GM21423 (cell line): ENCODE results near the gene WWC2.
A peak's percentile ranks its signal among the peaks of the same experiment; 100 is the strongest.
"Not testable (repeated sequence)": the region's sequence is repeated elsewhere in the genome, so short reads cannot be mapped to it uniquely, and the experiment has no call there.

ENCODE experiments used
- ATAC-seq: cut with Tn5 transposase; IDR thresholded peaks from one replicate; pipeline ENCODE4 v1.9.1; 2021; ENCODE audit warnings: mild to moderate bottlenecking, moderate library complexity; ENCODE audit not compliant: unreplicated experiment

Gene WWC2

DNA sequence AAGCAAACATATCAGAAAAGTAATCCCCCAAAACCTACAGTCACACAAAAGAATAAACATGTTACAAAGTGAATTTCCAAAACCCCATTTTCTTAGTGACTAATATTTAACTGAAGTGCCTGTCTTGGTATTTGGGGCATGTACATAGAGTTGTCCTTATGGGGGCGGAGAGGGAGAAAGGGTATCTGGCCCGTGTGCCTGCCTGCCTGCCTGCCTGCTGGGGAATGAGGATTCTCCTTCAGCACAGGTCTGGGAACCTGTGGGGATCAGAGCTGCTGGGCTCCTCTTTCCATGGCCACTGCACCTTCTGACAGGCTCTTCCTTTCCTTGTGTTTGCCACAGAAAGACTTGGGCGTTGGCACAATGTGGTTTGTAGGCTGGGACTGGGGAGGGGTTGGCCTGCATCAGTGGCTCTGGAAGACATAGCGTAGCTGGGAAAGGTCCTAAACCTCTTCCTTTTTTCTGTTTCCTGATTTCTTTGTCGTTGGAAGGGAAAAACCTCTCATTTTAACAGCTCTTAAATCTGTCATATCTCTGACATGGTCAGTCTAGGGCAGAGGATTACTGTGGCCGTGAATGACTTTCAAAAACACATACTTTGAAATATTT, 94.8 kb downstream of the WWC2 start:
- not testable (repeated sequence) for ATAC-seq

DNA sequence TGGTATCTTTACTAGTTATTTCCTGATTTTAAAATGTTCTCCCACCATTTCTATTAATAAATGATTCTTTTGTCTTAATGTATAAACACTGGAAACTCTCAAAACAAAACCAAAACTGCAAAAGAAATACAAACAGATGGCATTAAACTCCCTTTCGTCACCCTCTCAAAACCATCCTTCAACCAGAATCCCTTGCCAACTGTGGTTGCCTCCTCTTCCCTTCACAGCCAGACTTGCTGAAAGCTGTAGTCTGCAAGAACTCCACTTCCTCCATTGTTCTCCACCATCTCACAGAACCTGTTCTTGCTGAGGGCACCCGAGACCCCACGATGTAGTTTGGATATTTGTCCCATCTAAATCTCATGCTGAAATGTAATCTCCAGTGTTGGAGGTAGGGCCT, 96.5 kb downstream of the WWC2 start:
- ATAC-seq = no peak

DNA sequence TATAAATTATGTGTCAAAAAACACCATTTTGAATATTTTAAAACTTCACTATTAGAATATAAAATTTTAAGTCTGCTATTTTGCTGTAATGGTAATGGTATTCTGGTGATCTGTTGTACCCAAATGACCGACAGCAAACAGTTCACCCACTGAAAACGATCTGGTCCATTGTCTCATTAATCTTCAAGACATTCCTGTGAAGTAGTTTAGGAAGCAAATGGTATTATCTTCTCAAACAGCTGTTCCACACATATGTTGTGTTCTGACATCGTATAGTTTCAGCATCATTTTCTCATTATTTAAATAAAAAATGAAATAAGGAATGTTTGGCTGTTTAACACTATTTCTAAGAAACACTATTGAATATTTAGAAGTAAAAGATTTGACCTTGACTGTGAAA, 98.1 kb downstream of the WWC2 start:
- ATAC-seq = no peak

DNA sequence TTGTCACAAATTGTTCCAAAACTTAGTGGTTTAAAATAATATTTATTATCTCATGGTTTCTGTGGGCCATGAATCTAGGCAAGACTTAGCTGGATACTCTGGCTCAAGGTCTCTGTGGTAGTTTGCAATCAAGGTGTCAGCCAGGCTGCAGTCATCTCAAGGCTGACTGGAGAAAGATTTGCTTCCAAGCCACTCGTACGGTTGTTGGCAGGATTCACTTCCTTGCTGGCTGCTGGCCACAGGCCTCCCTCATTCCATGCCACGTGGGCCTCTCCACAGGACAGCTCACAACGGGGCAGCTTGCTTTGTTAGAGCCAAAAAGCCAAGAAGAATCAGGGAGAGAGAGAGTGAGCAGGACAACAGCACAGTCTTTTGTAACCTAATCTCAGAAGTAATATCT, 101.4 kb downstream of the WWC2 start:
- no peak for ATAC-seq

DNA sequence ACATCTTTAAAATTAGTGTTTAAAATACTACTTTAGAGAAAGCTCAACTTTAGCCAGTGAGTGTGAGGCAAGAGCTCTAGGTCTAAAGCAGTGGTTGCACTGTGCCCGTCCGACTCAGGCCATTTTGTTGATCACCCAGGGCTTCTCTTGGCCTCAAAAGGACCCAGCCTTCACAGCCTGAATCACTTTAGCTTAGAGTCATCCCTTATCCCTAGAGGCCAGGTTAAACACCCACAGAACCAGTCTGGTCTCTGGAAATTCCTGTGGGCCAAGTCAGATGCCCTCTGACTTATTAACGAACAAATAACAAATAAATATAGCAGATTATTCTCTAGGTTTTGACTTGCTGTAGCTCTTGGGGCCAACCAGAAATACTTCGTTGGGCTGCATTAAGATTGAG, 102.3 kb downstream of the WWC2 start:
- no peak for ATAC-seq

GRCh38 chr4:183202523-183202922, 103.5 kb downstream of the WWC2 start:
- no peak for ATAC-seq

GRCh38 chr4:183204793-183205192, 105.7 kb downstream of the WWC2 start:
- no peak for ATAC-seq

DNA sequence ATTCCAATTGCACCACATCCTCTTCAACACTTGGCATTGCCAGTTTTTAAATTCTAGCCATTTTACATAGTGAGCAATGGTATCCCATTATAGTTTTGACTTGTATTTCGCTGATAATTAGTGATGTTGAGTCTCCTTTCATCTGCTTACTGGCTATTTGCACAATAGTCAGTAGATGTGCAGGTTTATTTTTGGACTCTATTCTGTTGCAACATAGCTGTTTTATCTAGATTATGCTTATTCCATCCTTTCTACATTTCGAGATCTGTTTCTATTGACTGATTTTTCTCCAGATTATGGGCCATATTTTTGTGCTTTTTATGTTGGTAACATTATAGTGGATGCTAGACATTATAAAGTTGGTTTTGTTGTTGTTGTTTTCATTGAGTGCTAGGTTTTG, 106.1 kb downstream of the WWC2 start:
- ATAC-seq = no peak

DNA sequence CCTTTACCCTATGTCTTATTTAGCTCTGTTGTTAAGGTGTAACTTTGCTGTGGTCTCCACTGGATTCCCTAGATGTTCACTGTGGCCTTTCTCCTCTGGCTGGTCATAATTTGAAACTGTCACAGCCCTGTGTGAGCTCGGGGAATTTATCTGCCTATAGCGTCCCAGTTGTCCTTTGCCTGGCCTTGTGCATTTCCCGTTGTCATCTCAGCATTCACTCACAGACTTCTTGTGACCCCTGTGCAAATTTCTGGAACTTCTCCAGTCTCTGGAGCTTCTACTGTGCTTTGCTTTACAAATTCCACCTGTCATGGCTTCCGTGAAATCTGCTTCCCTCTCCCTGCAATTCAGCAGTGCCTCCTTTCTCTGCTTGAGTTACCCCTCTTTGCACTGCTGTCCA, 106.7 kb downstream of the WWC2 start:
- ATAC-seq = no peak

GRCh38 chr4:183211533-183211932, 112.5 kb downstream of the WWC2 start:
- ATAC-seq = no peak

DNA sequence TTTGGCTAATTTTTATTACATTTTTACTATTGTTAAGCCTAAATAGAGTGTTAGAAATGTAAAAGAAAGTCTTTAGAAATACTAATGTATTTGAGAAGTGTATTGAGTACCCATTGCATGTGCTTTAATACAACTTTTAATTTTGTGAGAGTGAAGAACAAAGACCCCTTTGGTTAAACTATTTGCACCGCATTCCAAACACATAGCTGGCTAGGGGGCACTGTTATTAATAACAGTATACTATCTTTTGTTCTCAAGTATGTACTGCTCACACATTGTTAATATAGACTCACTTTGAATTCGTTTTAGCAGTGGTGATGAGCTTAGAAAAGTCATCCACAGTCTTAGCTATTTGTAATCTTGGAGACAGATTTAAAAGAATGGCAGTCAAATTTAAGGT, 114.9 kb downstream of the WWC2 start:
- ATAC-seq = no peak

- no peak for ATAC-seq
Observed at GRCh38 chr4:183214912-183215488, 115.9 kb downstream of the WWC2 start.

DNA sequence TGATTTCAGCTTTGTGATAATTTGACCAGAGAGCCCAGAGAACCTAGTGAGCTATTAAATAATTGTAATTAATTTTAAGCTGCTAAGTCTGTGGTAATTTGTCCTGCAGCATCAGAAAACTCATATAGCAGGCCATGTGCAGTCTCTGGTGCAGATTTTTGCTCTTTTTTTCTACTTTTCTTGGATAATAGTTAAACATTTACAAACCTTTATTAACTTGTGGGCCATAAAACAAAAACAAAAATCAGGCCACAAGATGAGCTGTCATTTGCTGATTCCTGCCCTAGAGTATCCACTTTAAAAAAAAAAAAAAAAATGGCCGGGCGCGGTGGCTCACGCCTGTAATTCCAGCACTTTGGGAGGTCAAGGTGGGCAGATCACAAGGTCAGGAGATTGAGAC, 121.2 kb downstream of the WWC2 start:
- ATAC-seq = no peak

DNA sequence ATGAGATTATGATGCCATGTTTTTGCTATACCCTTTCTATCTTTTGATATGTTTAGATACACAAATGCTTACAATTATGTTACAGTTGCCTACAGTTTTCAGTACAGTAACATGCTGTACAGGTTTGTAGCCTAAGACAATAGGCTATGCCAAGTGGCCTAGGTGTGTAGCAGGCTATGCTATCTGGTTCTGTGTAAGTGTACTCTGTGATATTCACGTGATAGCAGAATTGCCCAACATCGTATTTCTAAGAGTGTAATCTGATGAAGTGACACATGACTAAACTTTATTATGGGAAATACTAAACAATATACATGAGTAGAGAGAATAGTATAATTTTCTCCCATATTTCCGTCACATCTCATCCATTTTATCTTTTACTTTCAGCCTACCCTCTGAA, 124.0 kb downstream of the WWC2 start:
- no peak for ATAC-seq

- ATAC-seq = no peak
Observed at GRCh38 chr4:183229397-183229796, 130.3 kb downstream of the WWC2 start.

DNA sequence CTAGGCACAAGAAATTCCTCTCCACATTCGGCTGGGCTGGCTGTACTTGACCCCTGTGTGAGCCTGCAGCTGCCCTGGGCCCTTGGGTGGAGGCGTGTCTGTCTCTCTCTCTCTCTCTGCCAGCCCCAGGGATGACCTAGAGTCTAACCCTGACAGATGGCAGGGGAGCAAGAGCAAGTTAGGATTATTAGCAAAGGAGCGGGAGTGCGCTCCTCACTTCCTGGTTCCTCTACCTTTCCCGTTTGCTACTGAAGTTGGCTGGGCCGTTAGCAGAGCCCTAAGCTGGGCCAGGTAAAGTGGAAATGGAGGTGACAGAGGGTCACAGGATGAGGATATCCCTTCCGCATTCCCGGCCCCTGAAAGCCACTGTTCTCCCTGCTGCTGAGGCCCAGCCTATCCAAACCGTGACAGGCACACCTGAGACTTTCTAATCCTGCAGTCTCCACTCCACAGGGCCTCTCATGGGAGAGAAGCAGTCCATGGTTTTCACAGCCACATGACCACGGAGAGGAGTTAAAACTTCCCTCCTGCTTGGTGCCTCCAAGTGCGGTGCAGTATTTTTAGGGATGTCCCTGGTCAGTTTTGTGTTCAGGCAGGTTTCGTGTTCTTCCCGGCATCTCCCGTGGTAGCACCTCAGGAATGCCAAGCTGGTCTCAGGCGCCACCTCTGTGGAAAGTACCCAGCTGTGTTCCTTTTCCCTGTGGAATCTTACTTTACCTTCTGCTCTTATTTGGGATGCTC, 141.7 kb downstream of the WWC2 start:
- ATAC-seq = no peak

DNA sequence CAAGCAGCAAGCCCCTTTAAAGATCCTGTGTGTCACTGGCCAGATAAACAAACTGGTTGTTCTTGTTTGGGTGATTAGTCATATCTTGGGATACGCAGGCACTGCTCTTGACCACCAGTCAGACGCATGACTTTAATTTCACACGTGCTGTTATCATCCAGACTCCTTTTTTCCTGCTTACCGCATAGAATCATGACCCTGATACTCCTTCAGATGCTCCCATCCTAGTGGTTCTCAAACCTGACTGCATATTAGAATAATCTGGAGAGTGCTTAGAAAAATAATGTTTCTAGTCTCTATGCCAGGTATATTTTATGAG, 142.2 kb downstream of the WWC2 start:
- ATAC-seq = no peak

DNA sequence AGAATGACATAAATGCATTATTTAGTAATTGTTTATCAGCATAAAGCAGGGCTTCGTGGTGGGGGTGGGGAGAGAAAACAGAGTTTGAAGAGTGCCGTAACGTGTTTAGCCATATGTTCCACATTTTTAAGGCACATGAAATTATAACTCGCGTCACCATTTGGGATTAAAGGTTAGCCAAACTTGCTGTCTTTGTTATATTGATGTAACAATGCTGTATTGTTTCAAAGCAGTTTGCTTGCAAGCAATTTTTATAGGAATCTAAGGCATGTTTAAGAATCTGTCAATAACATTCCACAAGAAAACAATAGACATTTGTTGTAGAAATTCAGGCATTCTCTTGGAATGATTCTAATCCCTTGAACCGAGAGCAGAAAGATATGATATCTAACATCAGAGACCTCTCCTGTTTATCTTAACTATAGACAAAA, 142.7 kb downstream of the WWC2 start:
- ATAC-seq = no peak

DNA sequence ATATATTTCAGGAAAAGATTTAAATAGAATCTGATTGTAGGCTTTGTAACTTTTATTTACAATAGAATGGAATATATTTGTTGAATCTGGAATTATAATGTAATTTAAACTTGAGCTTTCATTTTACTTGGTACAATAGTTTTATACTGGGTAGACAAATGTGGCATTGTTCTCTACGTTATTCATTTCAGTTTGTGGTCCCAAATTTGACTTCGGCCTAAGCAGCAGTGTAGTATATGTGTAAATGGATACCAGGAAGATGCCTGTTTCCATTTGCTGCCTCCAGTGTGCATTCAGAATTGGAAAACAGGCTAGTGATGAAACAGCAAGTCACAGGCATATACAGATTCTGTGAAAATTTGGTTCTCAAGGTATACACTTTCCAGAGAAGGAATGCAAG, 143.2 kb downstream of the WWC2 start:
- no peak for ATAC-seq

DNA sequence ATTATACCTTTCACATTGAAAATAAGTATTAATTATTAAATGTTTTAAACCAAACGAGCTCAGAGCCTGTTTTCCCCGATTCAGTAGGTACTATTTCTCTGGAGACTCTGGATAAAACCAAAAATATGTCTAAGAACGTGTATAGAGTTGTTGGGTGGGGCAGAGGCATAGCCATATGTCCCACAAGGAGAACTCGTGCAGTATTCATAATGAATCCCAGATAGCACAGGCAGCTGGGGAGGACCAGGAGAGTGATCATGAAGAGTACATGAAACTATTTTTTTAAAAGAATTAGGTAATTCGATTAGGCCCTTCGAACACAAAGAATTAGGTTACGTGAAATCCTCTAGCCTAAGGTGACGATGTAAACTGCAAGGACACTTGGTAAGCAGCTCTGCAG, 145.0 kb downstream of the WWC2 start:
- ATAC-seq = no peak

GRCh38 chr4:183244506-183244905, 145.4 kb downstream of the WWC2 start:
- ATAC-seq = no peak

GRCh38 chr4:183248201-183248600, 149.1 kb downstream of the WWC2 start:
- ATAC-seq = no peak

GRCh38 chr4:183249854-183250253, 150.8 kb downstream of the WWC2 start:
- peak; percentile 59 for ATAC-seq
